NCI-H82 treated with DMSO at 0.1 percent for 48 hours (cell line): ENCODE measurements around the gene C1orf35.

Experiments used
- DNase-seq: peaks from one replicate; lab custom pipeline; 2025; ENCODE audit not compliant: unreplicated experiment; lab: John Stamatoyannopoulos, UW

The C1orf35 gene

GRCh38 chr1:228109962-228110488 is 6.9 kb upstream of the C1orf35 start:
- no peak for DNase-seq

GRCh38 chr1:228109073-228109961 is 6.2 kb upstream of the C1orf35 start, which contains the start of gene MRPL55:
TSS of gene MRPL55 (minus strand) at chr1:228109299. CDS start at chr1:228108260, 1,039 bp downstream.
- peak; percentile 87 for DNase-seq

DNA sequence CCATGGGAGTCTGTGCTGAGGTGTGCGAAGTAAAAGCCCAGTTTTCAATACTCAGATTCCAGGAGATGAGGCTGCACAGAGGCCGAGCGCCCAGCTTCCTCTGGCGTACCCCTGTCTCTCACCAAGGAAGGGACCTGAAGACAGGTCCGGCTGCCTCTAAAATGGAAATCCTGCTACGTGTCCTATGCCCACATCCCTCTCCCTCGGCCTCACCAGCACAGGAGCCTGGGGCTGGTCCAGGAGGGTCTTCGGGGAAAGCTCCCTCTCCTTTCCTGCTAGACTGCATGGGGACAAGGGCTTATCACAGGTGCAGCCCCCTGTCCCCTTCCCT is 5.6 kb upstream of the C1orf35 start:
- DNase-seq: no peak

DNA sequence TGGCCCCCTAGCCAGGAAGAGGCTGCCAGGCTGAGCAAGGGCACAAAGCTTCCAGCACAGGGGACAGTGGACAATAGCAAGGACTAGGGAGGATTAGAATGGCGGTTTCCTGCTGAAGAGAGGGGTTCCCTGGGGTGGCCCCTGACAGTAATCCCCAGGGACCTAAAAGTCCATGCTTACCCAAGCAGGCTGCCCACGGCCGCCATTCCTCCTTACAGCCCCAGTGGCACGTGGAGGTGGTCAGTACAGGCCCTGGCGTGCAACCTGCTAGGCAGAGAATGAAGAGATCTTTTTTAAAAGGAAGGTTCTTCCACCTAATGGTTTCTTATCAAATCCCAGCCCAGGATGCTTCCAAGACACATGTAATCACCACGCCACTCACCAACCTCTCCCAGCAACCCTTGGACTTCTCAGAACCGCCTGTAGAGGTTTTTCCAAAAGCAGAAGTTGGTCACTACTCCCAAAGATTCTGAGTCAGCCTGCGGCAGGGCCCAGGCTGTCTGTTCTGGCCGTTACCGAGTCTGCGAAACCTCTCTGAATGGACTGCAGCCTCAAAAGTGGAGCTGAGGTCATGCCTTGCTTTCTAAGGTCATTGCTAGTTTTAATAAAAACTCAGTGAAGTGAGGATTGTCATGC is 5.0 kb upstream of the C1orf35 start:
- no peak for DNase-seq

DNA sequence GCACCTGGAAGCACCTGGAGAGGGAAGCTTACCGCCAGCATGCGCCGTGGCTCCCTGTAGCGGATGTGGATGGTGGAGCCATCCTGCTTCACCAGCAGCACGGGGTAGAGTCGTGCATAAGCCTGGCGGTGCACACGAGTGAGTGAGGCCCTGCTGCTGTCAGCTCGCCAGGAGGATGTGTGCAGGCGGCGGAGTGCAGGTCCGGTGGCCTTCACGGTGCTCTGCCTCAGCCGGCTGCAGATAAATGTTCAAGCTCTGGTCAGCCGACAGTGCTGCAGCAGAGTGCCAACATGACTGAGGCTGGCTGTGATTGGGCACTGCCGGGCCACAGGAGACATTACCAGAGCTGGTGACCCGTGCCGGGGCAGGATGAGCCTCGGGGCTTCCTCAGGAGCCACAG is 4.5 kb upstream of the C1orf35 start:
- DNase-seq: no peak

DNA sequence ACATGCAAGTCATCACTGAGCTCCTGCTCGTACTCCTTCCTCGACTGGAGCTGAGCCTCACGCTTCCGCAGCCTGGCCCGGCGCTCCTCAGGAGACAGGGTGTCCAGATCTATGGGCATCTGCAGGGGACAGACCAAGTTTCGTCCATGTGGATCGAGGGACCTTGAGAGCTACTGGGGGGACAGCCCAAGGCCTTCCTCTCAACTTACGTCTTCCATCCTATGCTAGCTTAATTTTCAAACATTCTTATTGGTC is 3.6 kb upstream of the C1orf35 start:
- no peak for DNase-seq

DNA sequence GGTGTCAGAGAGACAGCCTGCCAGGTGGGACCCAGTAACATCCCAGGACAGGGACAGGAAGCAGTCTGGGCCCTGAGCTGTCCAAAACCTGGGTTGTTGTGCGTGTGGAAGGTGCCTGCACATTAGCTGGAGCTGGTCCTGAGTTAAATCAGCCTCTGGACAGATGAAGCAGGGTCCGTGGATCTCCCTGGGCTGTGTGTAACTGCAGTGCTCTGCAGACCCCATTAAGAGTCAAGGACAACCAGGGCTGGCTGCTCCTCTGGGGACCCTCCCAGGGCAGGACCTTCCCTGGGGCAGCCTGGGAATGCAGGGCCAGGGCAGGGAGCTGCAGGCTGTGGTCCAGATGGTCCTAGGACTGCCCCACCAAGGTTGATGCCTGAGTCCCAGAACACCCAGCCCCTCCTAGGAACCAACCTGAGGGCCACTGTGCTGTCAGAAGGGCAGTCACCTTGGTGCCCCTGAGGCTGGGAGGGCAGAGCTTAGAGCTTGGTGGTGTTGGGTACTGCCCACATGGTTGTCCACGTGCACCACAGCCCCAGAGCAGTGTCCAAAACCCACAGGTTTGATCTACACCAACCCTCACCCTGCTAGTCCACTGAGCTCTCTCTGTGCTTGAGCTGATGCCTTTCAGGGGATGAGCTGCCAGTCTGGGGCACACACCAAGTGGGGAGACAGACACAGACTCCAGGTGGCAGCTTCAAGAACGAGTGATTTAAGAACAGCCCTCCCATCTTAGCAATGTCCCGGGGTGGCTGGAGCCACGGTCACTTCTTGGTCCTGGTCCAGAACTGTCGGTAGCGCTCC is 3.1 kb upstream of the C1orf35 start:
- DNase-seq: no peak

DNA sequence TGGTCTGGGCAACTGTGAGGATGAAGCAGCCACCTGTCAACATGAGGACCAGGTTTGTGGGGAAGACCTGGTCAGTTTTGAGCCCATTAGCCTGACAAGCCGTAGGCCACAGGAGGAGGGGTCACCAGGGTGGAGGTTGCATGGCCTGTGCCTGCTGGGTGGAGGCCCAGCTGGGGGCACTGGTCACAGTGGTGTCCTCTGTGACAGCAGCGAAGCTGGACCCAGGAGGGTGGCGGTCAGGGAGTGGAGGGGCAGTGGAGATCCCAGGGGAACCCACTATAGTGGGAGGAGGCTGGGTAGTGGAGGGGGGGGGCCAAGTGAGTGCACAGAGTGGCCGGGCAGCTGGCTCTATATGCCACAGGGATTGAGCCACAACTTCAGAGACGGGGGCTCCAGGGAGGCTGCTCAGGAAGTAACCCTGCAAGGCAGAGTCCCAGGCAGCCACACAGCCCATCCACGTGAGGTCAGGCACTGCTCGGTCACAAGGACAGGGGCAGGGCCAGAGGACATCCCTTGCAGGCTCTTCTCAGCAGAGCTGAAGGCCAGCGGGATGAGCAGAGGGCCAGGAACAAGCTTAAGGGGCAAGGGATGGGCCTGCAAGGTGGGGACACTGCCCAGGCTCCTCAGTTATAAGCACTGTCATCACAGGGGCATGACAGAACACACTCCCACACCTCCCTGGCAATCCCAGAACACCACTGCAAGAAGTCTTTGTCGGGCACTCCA is 2.3 kb upstream of the C1orf35 start:
- DNase-seq: no peak

GRCh38 chr1:228104526-228105269 is 1.6 kb upstream of the C1orf35 start:
- DNase-seq: no peak

GRCh38 chr1:228101994-228102790 is 933 bp downstream of the C1orf35 start:
- DNase-seq: no peak

DNA sequence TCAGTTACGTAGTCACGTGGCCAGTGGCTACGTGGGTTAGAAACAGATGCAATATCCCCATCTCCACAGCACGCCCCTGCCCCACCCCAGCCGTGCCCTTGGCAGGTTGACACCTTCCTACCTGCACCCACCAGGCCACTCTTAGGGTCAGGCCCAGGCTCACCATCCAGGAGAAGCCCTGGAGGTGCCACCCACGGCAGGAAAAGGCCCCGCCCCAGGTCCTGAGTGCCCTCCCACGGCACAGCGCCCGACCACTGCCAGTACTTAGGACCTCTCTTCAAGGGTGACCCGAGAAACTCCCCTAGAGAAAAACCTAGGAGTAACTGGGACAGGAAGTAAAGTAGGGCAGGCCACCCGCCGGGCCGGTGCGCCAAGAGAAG is 1.5 kb downstream of the C1orf35 start:
- DNase-seq: no peak

GRCh38 chr1:228100822-228101613 is 2.1 kb downstream of the C1orf35 start:
- DNase-seq: no peak

- DNase-seq: no peak
These were observed 3.8 kb downstream of the C1orf35 start for GRCh38 chr1:228099331-228099732.

DNA sequence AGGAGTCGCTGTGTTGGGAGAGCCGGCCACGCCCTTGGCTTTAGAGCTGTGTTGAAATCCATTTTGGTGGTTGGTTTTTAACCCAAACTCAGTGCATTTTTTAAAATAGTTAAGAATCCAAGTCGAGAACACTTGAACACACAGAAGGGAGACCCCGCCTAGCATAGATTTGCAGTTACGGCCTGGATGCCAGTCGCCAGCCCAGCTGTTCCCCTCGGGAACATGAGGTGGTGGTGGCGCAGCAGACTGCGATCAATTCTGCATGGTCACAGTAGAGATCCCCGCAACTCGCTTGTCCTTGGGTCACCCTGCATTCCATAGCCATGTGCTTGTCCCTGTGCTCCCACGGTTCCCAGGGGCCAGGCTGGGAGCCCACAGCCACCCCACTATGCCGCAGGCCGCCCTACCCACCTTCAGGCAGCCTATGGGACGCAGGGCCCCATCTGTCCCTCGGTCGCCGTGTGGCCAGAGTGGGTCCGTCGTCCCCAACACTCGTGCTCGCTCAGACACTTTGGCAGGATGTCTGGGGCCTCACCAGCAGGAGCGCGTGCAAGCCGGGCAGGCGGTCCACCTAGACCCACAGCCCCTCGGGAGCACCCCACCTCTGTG is 4.7 kb downstream of the C1orf35 start:
- no peak for DNase-seq

DNA sequence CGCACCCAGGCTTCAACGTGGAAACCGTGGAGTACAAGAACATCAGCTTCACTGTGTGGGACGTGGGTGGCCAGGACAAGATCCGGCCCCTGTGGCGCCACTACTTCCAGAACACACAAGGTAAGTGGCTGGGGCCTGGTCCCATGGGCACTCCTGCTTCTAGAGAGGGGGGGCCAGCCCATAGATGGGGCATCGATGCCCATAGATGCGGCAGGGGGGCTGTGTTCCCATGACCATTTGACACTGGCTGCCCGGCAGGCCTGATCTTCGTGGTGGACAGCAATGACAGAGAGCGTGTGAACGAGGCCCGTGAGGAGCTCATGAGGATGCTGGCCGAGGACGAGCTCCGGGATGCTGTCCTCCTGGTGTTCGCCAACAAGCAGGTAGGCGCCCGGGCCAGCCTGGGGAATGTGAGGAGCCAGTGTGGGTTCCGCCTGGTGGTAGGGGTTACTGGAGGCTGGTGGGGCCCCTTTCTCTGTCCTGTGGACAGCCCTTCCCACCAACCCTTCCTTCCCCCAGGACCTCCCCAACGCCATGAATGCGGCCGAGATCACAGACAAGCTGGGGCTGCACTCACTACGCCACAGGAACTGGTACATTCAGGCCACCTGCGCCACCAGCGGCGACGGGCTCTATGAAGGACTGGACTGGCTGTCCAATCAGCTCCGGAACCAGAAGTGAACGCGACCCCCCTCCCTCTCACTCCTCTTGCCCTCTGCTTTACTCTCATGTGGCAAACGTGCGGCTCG is 5.6 kb downstream of the C1orf35 start:
- DNase-seq: no peak

DNA sequence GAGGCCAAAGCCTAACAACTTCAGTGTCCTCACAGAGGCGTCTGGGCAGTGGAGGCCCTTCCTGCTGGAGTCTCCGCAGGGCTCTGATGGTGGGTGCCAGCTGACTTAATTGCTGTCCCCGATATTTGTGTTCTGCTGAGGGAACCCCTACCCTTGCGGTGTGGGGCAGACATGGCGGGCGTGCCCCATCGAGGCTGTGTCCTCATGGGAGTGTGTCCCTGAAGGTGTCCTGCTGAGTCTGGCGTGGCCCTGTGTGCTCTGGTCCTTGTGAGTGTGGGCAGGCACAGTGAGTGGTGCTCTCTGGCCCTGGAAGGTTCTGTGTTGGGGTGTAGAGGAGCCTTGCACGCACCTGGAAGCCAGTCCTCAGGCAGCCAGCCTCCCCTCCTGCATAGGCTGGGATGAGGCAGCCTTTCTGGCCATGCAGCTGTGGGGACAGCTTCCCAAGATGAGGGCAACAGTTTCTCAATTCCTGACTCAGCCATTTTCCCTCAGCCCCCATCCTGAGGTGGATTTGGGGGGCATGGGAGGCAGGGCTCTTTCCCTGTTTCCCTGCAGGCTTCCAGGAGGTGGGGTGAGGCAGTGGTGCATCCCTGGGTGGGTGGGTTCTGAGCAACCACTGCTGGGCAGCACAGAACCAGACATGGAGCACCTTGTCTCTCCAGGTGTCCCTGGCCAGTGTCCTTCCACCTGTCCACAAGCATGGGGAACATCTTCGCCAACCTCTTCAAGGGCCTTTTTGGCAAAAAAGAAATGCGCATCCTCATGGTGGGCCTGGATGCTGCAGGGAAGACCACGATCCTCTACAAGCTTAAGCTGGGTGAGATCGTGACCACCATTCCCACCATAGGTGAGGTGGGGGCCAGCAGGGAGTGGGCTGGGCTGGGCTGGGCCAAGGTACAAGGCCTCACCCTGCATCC is 6.5 kb downstream of the C1orf35 start:
- DNase-seq: no peak

GRCh38 chr1:228095938-228096337 is 7.2 kb downstream of the C1orf35 start:
- no peak for DNase-seq
